Endothelial cell (in vitro differentiated cells): ENCODE data around the gene ANKRD33B. TPM values are rescaled to one million over a fixed set of nuclear protein-coding genes. Genes with fewer than 3 reads are reported as not detected.
A peak's percentile ranks its signal among the peaks of the same experiment; 100 is the strongest.
"Not testable (repeated sequence)": the region's sequence is repeated elsewhere in the genome, so short reads cannot be mapped to it uniquely, and the experiment has no call there.

Experiments
- DNase-seq: peaks from one replicate; pipeline ENCODE4 v3.0.0; 2021; ENCODE audit warnings: low spot score
- H3K27ac Mint-ChIP-seq: one replicate; pipeline ENCODE4 v1.8.0; 2021; ENCODE audit warnings: mixed read lengths, inconsistent platforms; ENCODE audit not compliant: unreplicated experiment
- H3K27me3 Mint-ChIP-seq: one replicate; pipeline ENCODE4 v1.8.0; 2021; ENCODE audit warnings: mild to moderate bottlenecking, moderate library complexity, mixed read lengths, inconsistent platforms; ENCODE audit not compliant: unreplicated experiment
- H3K36me3 Mint-ChIP-seq: one replicate; pipeline ENCODE4 v1.8.0; 2021; ENCODE audit warnings: mild to moderate bottlenecking, low read depth, mixed read lengths, inconsistent platforms; ENCODE audit not compliant: unreplicated experiment
- H3K4me1 Mint-ChIP-seq: one replicate; pipeline ENCODE4 v1.8.0; 2021; ENCODE audit warnings: mild to moderate bottlenecking, mixed read lengths, inconsistent platforms; ENCODE audit not compliant: unreplicated experiment
- H3K4me3 Mint-ChIP-seq: one replicate; pipeline ENCODE4 v1.8.0; 2021; ENCODE audit warnings: mild to moderate bottlenecking, mixed read lengths, inconsistent platforms; ENCODE audit not compliant: unreplicated experiment
- H3K9me3 Mint-ChIP-seq: one replicate; pipeline ENCODE4 v1.8.0; 2021; ENCODE audit warnings: mixed read lengths, inconsistent platforms; ENCODE audit not compliant: unreplicated experiment
- total RNA-seq: library from RNA; stranded (reverse); fragmentation: NEBNext Ultra II Directional; extraction: Animal tissue kit (Norgen Biotek cat#: 25700); gene quantifications from one replicate; pipeline ENCODE4 v1.2.1, GENCODE V29; 2021; ENCODE audit not compliant: unreplicated experiment
- TF ChIP-seq, protein P1 (sequence below): fragments of 200-600 bp; sonication (generic); IDR thresholded peaks from one replicate; pipeline ENCODE4 v1.5.0; 2021; ENCODE audit warnings: antibody characterized with exemption; ENCODE audit not compliant: unreplicated experiment

Gene ANKRD33B
- total RNA-seq, 1 donor from 2014 or later, result 7.0 TPM

- Mint-ChIP-seq H3K27ac (no peak overlapping the region), H3K27me3 (peaks cover 3% of the 10 kb centered on the region), H3K9me3 (no peaks in the 10 kb centered on the region), H3K4me3 (no peak overlapping the region), H3K36me3 (no peaks in the 10 kb centered on the region), H3K4me1 (peaks cover 9% of the 10 kb centered on the region)
- DNase-seq, result no peak
- TF ChIP-seq, protein P1, sequence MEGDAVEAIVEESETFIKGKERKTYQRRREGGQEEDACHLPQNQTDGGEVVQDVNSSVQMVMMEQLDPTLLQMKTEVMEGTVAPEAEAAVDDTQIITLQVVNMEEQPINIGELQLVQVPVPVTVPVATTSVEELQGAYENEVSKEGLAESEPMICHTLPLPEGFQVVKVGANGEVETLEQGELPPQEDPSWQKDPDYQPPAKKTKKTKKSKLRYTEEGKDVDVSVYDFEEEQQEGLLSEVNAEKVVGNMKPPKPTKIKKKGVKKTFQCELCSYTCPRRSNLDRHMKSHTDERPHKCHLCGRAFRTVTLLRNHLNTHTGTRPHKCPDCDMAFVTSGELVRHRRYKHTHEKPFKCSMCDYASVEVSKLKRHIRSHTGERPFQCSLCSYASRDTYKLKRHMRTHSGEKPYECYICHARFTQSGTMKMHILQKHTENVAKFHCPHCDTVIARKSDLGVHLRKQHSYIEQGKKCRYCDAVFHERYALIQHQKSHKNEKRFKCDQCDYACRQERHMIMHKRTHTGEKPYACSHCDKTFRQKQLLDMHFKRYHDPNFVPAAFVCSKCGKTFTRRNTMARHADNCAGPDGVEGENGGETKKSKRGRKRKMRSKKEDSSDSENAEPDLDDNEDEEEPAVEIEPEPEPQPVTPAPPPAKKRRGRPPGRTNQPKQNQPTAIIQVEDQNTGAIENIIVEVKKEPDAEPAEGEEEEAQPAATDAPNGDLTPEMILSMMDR, result no peak
Measured at GRCh38 chr5:10626473-10627013, 62.7 kb downstream of the ANKRD33B start.

GRCh38 chr5:10627160-10627701, 63.4 kb downstream of the ANKRD33B start:
- TF ChIP-seq, protein P1, result no peak
- Mint-ChIP-seq H3K9me3 (no peaks in the 10 kb centered on the region), H3K27me3 (peaks cover 3% of the 10 kb centered on the region), H3K27ac (peak overlapping the region; percentile 76), H3K4me3 (peak overlapping the region; percentile 80), H3K4me1 (peaks cover 2% of the 10 kb centered on the region), H3K36me3 (no peaks in the 10 kb centered on the region)
- DNase-seq, result no peak

DNA sequence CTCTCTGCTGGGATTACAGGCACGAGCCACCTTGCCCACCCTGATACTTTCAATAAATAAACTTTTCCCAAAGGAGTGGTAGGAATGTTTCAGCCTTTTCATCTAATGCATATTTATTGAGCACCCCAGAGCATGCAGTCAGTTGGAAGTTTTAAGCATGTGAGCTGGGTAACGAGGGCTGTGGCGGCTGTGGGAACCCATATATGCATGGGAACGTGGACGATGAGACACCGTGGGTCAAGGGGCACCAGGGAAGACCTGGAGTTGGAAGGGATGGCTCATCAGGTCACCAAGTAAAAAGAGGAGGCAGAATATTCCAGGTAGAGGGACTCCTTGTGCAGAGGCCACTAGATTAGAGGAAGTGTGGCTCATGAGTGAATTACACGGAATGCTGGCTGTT, 64.7 kb downstream of the ANKRD33B start:
- no peak for DNase-seq
- H3K36me3 Mint-ChIP-seq, result no peaks in the 10 kb centered on the region
- H3K4me1 Mint-ChIP-seq, result peaks cover 4% of the 10 kb centered on the region
- no peaks in the 10 kb centered on the region for H3K9me3 Mint-ChIP-seq
- H3K27me3 Mint-ChIP-seq, result peaks cover 3% of the 10 kb centered on the region
- TF ChIP-seq, protein P1, result no peak
- no peak overlapping the region for H3K4me3 Mint-ChIP-seq
- no peak overlapping the region for H3K27ac Mint-ChIP-seq

DNA sequence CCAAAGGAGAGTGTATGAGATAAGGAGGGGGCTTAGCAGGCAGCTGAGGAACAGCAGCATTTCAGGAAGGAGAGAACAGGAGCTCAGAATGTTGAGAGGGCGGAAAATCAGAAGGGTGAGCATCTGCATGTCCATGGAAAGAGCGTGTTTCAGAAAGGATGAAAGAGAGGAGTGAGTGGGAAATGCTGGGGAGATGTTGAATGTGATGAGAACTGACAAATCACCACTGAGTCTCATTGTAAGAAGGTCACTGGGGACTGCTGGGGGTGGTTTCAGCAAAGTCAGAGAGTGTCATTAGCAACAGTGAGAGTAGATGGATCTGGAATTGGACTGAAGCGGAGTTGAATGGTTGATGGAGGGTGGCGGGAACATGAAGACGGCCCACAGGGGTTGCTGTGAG, 65.8 kb downstream of the ANKRD33B start:
- H3K4me1 Mint-ChIP-seq, result peaks cover 8% of the 10 kb centered on the region
- TF ChIP-seq, protein P1, result no peak
- H3K27ac Mint-ChIP-seq, result no peak overlapping the region
- no peak for DNase-seq
- H3K4me3 Mint-ChIP-seq, result no peak overlapping the region
- H3K27me3 Mint-ChIP-seq, result peaks cover 3% of the 10 kb centered on the region
- no peaks in the 10 kb centered on the region for H3K36me3 Mint-ChIP-seq
- no peaks in the 10 kb centered on the region for H3K9me3 Mint-ChIP-seq

DNA sequence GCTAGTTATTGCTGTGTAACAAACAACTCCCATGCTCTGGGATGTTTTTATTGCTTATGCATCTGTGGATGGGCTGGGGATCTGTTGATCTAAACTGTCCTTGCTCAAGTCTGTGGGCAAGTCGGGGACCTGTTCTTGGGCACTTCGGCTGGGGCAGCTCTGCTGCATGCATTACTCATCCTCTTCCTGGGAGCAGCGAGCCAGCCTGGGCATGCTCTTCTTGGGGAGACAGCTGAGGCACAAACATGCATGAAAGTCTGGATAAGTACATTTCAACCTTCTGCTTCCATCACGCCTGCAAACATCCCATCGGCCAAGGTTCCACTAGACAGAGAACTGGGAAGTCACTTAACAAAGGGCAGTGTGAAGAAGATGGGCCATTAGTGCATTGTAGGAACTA, 66.3 kb downstream of the ANKRD33B start:
- H3K4me1 Mint-ChIP-seq, result peaks cover 8% of the 10 kb centered on the region

GRCh38 chr5:10630744-10631143, 66.9 kb downstream of the ANKRD33B start:
- not testable (repeated sequence) for H3K4me3 Mint-ChIP-seq, H3K36me3 Mint-ChIP-seq, H3K4me1 Mint-ChIP-seq, H3K9me3 Mint-ChIP-seq, DNase-seq, H3K27me3 Mint-ChIP-seq
- peak overlapping the region; percentile 33 for H3K27ac Mint-ChIP-seq

More for the DNA sequence above, 66.3 kb downstream of the ANKRD33B start:
- Mint-ChIP-seq H3K36me3 (no peaks in the 10 kb centered on the region), H3K27me3 (peaks cover 3% of the 10 kb centered on the region), H3K4me3 (no peak overlapping the region), H3K27ac (no peak overlapping the region), H3K9me3 (no peaks in the 10 kb centered on the region)
- no peak for DNase-seq
- TF ChIP-seq, protein P1, result no peak
